GM18511 (cell line): ENCODE results near the gene EIF4B.
"Not testable (repeated sequence)": the region's sequence is repeated elsewhere in the genome, so short reads cannot be mapped to it uniquely, and the experiment has no call there.

Experiments
- ATAC-seq: cut with Tn5 transposase; IDR thresholded peaks from one replicate; pipeline ENCODE4 v1.9.1; 2021; ENCODE audit warnings: mild to moderate bottlenecking, moderate library complexity; ENCODE audit not compliant: unreplicated experiment

The EIF4B gene

GRCh38 chr12:53005986-53006809 is at the start of gene EIF4B:
TSS of gene EIF4B (plus strand) at chr12:53006456. CDS start at chr12:53006484, 28 bp downstream.
- ATAC-seq = peak; percentile 94

- no peak for ATAC-seq
Observed at GRCh38 chr12:52956987-52957386, 49.3 kb upstream of the EIF4B start.

GRCh38 chr12:52964556-52965336 is 41.5 kb upstream of the EIF4B start:
- ATAC-seq = no peak

- ATAC-seq = no peak
Observed at GRCh38 chr12:52965337-52965731, 40.9 kb upstream of the EIF4B start.

- no peak for ATAC-seq
Observed at GRCh38 chr12:52969166-52969795, 37.0 kb upstream of the EIF4B start.

- ATAC-seq = no peak
Observed at GRCh38 chr12:52969828-52970569, 36.3 kb upstream of the EIF4B start.

GRCh38 chr12:52971679-52972329 is 34.5 kb upstream of the EIF4B start:
- ATAC-seq = no peak

- ATAC-seq = no peak
Observed at GRCh38 chr12:52975204-52975603, 31.1 kb upstream of the EIF4B start.

GRCh38 chr12:52975820-52976573 is 30.3 kb upstream of the EIF4B start:
- no peak for ATAC-seq

GRCh38 chr12:52976574-52977071 is 29.6 kb upstream of the EIF4B start:
- no peak for ATAC-seq

GRCh38 chr12:52977170-52977569 is 29.1 kb upstream of the EIF4B start:
- ATAC-seq = no peak

- ATAC-seq = no peak
Observed at GRCh38 chr12:52980096-52980649, 26.1 kb upstream of the EIF4B start.

- ATAC-seq = no peak
Observed at GRCh38 chr12:52980650-52981423, 25.4 kb upstream of the EIF4B start.

GRCh38 chr12:52984136-52984535 is 22.1 kb upstream of the EIF4B start:
- ATAC-seq = no peak

- ATAC-seq = no peak
Observed at GRCh38 chr12:52988898-52989297, 17.4 kb upstream of the EIF4B start.

GRCh38 chr12:52990206-52990605 is 16.1 kb upstream of the EIF4B start:
- ATAC-seq = no peak

- ATAC-seq = not testable (repeated sequence)
Observed at GRCh38 chr12:52992240-52992639, 14.0 kb upstream of the EIF4B start.
